Neural cell (in vitro differentiated cells): ENCODE measurements around the gene ADGRG1.

ENCODE experiments used
- EP300 ChIP-seq: fragments of 450-650 bp; conservative IDR thresholded peaks from 2 replicates; pipeline ENCODE4 v1.6.1; 2014; ENCODE audit warnings: antibody characterized with exemption, mild to moderate bottlenecking, moderate library complexity; ENCODE audit not compliant: poor library complexity, severe bottlenecking
- EZH2 ChIP-seq: fragments of 200-600, 300-800 bp; shearing (Covaris generic), sonication (generic); IDR thresholded peaks from 2 replicates; pipeline ENCODE4 v1.6.1; 2014; ENCODE audit warnings: antibody characterized with exemption, low read length, borderline replicate concordance, mild to moderate bottlenecking; ENCODE audit not compliant: insufficient read depth, poor library complexity, severe bottlenecking
- MXI1 ChIP-seq: fragments of 450-650 bp; conservative IDR thresholded peaks from 2 replicates; pipeline ENCODE4 v1.6.1; 2014; ENCODE audit warnings: antibody characterized with exemption, mild to moderate bottlenecking; ENCODE audit not compliant: poor library complexity, severe bottlenecking
- POLR2AphosphoS5 ChIP-seq: IDR thresholded peaks from 2 replicates; pipeline ENCODE4 v1.6.1; 2012
- RAD21 ChIP-seq: fragments of 450-650 bp; conservative IDR thresholded peaks from 2 replicates; pipeline ENCODE4 v1.6.1; 2014; ENCODE audit warnings: antibody characterized with exemption, mild to moderate bottlenecking, moderate library complexity
- TAF1 ChIP-seq: IDR thresholded peaks from 2 replicates; pipeline ENCODE4 v1.6.1; 2012; ENCODE audit warnings: low read depth
- TF ChIP-seq, protein P1 (sequence below): fragments of 450-650 bp; IDR thresholded peaks from 2 replicates; pipeline ENCODE4 v1.5.1; 2014; ENCODE audit warnings: antibody characterized with exemption, mild to moderate bottlenecking, moderate library complexity; ENCODE audit not compliant: poor library complexity, severe bottlenecking
- TF ChIP-seq, protein P2 (sequence below): IDR thresholded peaks from 2 replicates; pipeline ENCODE4 v1.6.1; 2012; ENCODE audit warnings: borderline replicate concordance

DNA sequence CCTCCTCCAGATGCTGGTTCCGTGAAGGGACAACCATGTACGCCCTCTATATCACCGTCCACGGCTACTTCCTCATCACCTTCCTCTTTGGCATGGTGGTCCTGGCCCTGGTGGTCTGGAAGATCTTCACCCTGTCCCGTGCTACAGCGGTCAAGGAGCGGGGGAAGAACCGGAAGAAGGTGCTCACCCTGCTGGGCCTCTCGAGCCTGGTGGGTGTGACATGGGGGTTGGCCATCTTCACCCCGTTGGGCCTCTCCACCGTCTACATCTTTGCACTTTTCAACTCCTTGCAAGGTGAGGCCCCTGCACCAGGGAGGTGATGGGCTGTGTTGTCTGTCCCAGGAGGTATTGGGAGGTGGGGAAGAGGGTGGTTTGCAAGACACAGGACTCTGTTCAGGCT is 57.2 kb downstream of the ADGRG1 start:
- TF ChIP-seq, protein P1, sequence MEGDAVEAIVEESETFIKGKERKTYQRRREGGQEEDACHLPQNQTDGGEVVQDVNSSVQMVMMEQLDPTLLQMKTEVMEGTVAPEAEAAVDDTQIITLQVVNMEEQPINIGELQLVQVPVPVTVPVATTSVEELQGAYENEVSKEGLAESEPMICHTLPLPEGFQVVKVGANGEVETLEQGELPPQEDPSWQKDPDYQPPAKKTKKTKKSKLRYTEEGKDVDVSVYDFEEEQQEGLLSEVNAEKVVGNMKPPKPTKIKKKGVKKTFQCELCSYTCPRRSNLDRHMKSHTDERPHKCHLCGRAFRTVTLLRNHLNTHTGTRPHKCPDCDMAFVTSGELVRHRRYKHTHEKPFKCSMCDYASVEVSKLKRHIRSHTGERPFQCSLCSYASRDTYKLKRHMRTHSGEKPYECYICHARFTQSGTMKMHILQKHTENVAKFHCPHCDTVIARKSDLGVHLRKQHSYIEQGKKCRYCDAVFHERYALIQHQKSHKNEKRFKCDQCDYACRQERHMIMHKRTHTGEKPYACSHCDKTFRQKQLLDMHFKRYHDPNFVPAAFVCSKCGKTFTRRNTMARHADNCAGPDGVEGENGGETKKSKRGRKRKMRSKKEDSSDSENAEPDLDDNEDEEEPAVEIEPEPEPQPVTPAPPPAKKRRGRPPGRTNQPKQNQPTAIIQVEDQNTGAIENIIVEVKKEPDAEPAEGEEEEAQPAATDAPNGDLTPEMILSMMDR, result no peak
- no peak for TF ChIP-seq RAD21
- TF ChIP-seq EZH2, result no peak
- TF ChIP-seq, protein P2, sequence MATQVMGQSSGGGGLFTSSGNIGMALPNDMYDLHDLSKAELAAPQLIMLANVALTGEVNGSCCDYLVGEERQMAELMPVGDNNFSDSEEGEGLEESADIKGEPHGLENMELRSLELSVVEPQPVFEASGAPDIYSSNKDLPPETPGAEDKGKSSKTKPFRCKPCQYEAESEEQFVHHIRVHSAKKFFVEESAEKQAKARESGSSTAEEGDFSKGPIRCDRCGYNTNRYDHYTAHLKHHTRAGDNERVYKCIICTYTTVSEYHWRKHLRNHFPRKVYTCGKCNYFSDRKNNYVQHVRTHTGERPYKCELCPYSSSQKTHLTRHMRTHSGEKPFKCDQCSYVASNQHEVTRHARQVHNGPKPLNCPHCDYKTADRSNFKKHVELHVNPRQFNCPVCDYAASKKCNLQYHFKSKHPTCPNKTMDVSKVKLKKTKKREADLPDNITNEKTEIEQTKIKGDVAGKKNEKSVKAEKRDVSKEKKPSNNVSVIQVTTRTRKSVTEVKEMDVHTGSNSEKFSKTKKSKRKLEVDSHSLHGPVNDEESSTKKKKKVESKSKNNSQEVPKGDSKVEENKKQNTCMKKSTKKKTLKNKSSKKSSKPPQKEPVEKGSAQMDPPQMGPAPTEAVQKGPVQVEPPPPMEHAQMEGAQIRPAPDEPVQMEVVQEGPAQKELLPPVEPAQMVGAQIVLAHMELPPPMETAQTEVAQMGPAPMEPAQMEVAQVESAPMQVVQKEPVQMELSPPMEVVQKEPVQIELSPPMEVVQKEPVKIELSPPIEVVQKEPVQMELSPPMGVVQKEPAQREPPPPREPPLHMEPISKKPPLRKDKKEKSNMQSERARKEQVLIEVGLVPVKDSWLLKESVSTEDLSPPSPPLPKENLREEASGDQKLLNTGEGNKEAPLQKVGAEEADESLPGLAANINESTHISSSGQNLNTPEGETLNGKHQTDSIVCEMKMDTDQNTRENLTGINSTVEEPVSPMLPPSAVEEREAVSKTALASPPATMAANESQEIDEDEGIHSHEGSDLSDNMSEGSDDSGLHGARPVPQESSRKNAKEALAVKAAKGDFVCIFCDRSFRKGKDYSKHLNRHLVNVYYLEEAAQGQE, result no peak
- TF ChIP-seq EP300, result no peak
- no peak for TF ChIP-seq POLR2AphosphoS5
- no peak for TF ChIP-seq MXI1
- no peak for TF ChIP-seq TAF1
